Sigmoid colon (tissue), 4 donors: ENCODE data around the gene PODNL1.

ENCODE experiments used
- CTCF ChIP-seq, 4 experiments: fragments of 450-650 bp in 3 of 4; fragments of 200-600 bp in 1 of 4; IDR thresholded peaks; one replicate each; pipeline ENCODE4 v1.5.1; 2016 to 2019; ENCODE audit warnings: antibody characterized with exemption in 4 of 4, mild to moderate bottlenecking in 3 of 4, moderate library complexity in 2 of 4
- EP300 ChIP-seq, 4 donors: sonication (generic); formaldehyde crosslinking; IDR thresholded peaks; one replicate each; pipeline ENCODE4 v1.6.1; 2017; ENCODE audit warnings: antibody characterized with exemption in 4 of 4
- POLR2A ChIP-seq, 2 donors: fragments of 450-650 bp; IDR thresholded peaks; one replicate each; pipeline ENCODE4 v1.6.1; 2016; ENCODE audit warnings: antibody characterized with exemption in 2 of 2, mild to moderate bottlenecking in 2 of 2, moderate library complexity in 2 of 2
- POLR2AphosphoS5 ChIP-seq, 4 donors: sonication (generic); formaldehyde crosslinking; IDR thresholded peaks; one replicate each; pipeline ENCODE4 v1.6.1; 2017; ENCODE audit warnings: antibody characterized with exemption in 4 of 4

- TF ChIP-seq CTCF (IDR thresholded peaks at IDR 0.05) = no peak
- no peak for TF ChIP-seq POLR2AphosphoS5 (IDR thresholded peaks at IDR 0.05)
- no peak for TF ChIP-seq POLR2A (IDR thresholded peaks at IDR 0.05)
- TF ChIP-seq EP300 (IDR thresholded peaks at IDR 0.05) = no peak
Measured at GRCh38 chr19:13894552-13894951, 43.7 kb downstream of the PODNL1 start.
